NT2/D1 (cell line): ENCODE results near the gene UBE2E3.

Source experiments
- SUZ12 ChIP-seq: IDR thresholded peaks from 2 replicates; pipeline ENCODE4 v1.6.1; 2011; ENCODE audit not compliant: insufficient read length, insufficient read depth; ENCODE audit errors: extremely low read depth
- YY1 ChIP-seq: IDR thresholded peaks from 2 replicates; pipeline ENCODE4 v1.6.1; 2011; ENCODE audit not compliant: insufficient read length, insufficient read depth
- ZNF274 ChIP-seq: IDR thresholded peaks from 2 replicates; pipeline ENCODE4 v1.6.1; 2011; ENCODE audit warnings: mild to moderate bottlenecking, low read depth, low read length

DNA sequence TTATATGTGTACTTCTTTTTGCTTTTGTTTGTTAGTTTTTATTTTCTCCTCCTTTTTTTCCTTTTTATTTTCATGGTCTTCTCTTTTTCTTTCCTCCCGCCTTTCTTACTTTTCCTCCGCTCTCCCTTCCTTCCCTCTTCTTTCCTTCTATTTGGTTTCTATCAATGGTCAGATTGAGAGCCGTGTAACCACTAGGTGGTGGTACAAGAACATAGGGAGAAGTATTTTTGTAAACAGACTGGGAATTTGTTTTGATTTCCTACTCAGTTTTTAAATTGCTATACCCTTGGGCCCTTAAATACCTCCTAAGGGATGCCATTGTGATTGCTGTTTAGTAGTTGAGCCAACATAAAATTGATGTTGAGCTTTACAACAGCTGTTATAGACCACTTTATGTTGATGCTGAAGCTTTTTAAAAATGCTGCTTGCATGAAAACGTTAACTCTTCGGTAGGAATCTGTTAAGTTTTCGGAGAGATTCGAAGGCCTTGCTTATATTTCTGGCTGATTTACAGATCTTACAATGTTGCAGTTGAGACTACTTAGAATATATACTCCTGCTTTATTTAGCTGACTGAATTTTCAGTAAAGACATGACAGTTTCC lies 124.2 kb downstream of the UBE2E3 start:
- no peak for TF ChIP-seq SUZ12
- TF ChIP-seq YY1: no peak
- no peak for TF ChIP-seq ZNF274
